GM12878 (cell line): ENCODE data around the gene CENPC. TPM values are rescaled to one million over a fixed set of nuclear protein-coding genes. Genes with fewer than 3 reads are reported as not detected.

ENCODE experiments used
- ATAC-seq: fragments of 200-7000 bp; cut with Tn5 transposase; 3 replicates; pipeline ENCODE4 v1.9.1; 2020; ENCODE audit warnings: mild to moderate bottlenecking, moderate library complexity
- BruUV-seq: library from RNA; stranded (reverse); fragments of 400-500 nt; replicated peaks from 2 replicates; lab custom pipeline; 2021; lab: Mats Ljungman, UMichigan
- CTCF ChIA-PET: fragments of 300-600 bp; sonication (Branson Sonifier 250); formaldehyde crosslinking; extraction: SDS; loops from one replicate; lab custom pipeline; 2021; ENCODE audit warnings: inconsistent platforms; lab: Yijun Ruan, JAX
- POLR2A ChIA-PET: fragments of 350-600 bp; formaldehyde crosslinking; extraction: SDS; loops from one replicate; lab custom pipeline; 2021; ENCODE audit warnings: inconsistent platforms; lab: Charles Lee
- RAD21 ChIA-PET: fragments of 300-600 bp; sonication (Branson Sonifier 250); formaldehyde crosslinking; loops from one replicate; lab custom pipeline; 2023; ENCODE audit warnings: antibody characterized with exemption; ENCODE audit not compliant: unreplicated experiment; lab: Charles Lee
- SMC1A ChIA-PET: fragments of 300-600 bp; sonication (Branson Sonifier 250); formaldehyde crosslinking; loops from one replicate; lab custom pipeline; 2023; ENCODE audit not compliant: unreplicated experiment, uncharacterized antibody; lab: Charles Lee
- DNase-seq: peaks from one replicate; pipeline ENCODE4 v3.0.0-alpha.2; 2011; ENCODE audit warnings: low read depth, low spot score
- FAIRE-seq: peaks from 3 replicates; lab custom pipeline; 2011; peaks lifted over from hg19 to GRCh38; lab: Jason Lieb, UNC
- H2AFZ ChIP-seq: 2 replicates; pipeline ENCODE4 v1.6.0; 2011; ENCODE audit warnings: low read depth, low read length, control low read depth; ENCODE audit not compliant: control insufficient read depth
- H3K27ac ChIP-seq: 2 replicates; pipeline ENCODE4 v1.5.1; 2011; ENCODE audit warnings: control low read depth; ENCODE audit not compliant: control insufficient read depth, insufficient read depth
- H3K27me3 ChIP-seq, 2 experiments: replicated peaks in 1 of 2; 2 replicates each; pipeline versions ENCODE4 v1.6.0 to v1.6.1; 2011; ENCODE audit warnings: low read length in 1 of 2; ENCODE audit not compliant: control insufficient read depth in 2 of 2, insufficient read depth in 2 of 2
- H3K36me3 ChIP-seq, 2 experiments: 2 replicates each; pipeline ENCODE4 v1.5.1; 2011; ENCODE audit warnings: low read length in 1 of 2; ENCODE audit not compliant: control insufficient read depth in 2 of 2, insufficient read depth in 2 of 2
- H3K4me1 ChIP-seq: 2 replicates; pipeline ENCODE4 v1.6.1; 2011; ENCODE audit warnings: mild to moderate bottlenecking, low read length, moderate library complexity, mixed read lengths; ENCODE audit not compliant: control insufficient read depth, insufficient read depth
- H3K4me2 ChIP-seq: 2 replicates; pipeline ENCODE4 v1.6.0; 2011; ENCODE audit warnings: control low read depth; ENCODE audit not compliant: control insufficient read depth, insufficient read depth
- H3K4me3 ChIP-seq: fragments of 200-600 bp; sonication (generic); 2 replicates; pipeline ENCODE4 v1.5.1; 2016
- H3K79me2 ChIP-seq: 2 replicates; pipeline ENCODE4 v1.6.0; 2011; ENCODE audit warnings: low read length; ENCODE audit not compliant: control insufficient read depth, insufficient read depth
- H3K9ac ChIP-seq: 2 replicates; pipeline ENCODE4 v1.8.0; 2011; ENCODE audit warnings: low read length, control low read depth, mixed read lengths; ENCODE audit not compliant: control insufficient read depth, insufficient read depth
- H3K9me3 ChIP-seq: replicated peaks from 3 replicates; pipeline ENCODE4 v1.5.1; 2011; ENCODE audit warnings: mild to moderate bottlenecking, low read length; ENCODE audit not compliant: control insufficient read depth, insufficient read depth
- H4K20me1 ChIP-seq: 2 replicates; pipeline ENCODE4 v1.6.0; 2011; ENCODE audit not compliant: control insufficient read depth, insufficient read depth
- BCL11A ChIP-seq: IDR thresholded peaks from 2 replicates; pipeline ENCODE4 v1.6.1; 2011; ENCODE audit warnings: low read depth, low read length
- CREB1 ChIP-seq: IDR thresholded peaks from 2 replicates; pipeline ENCODE4 v1.6.1; 2012; ENCODE audit warnings: low read depth, mild to moderate bottlenecking, inconsistent platforms
- EGR1 ChIP-seq, 2 experiments: IDR thresholded peaks; 1 replicate in 1 of 2; 2 replicates in 1 of 2; pipeline ENCODE4 v1.6.1; 2011 to 2012; ENCODE audit warnings: low read depth in 2 of 2, low read length in 2 of 2, borderline replicate concordance in 1 of 2, mild to moderate bottlenecking in 1 of 2, moderate library complexity in 1 of 2
- ETV6 ChIP-seq, 2 experiments: fragments of 450-650 bp in 1 of 2; IDR thresholded peaks in 1 of 2; conservative IDR thresholded peaks in 1 of 2; 2 replicates each; pipeline ENCODE4 v1.6.1; 2014; ENCODE audit warnings: antibody characterized with exemption in 1 of 2, borderline replicate concordance in 1 of 2, low read depth in 1 of 2, mild to moderate bottlenecking in 1 of 2, moderate library complexity in 1 of 2
- JUNB ChIP-seq: IDR thresholded peaks from 2 replicates; pipeline ENCODE4 v1.6.1; 2016; ENCODE audit warnings: antibody characterized with exemption, mild to moderate bottlenecking
- KDM1A ChIP-seq: fragments of 200-600 bp; sonication (generic); IDR thresholded peaks from 2 replicates; pipeline ENCODE4 v1.6.1; 2016; ENCODE audit warnings: borderline replicate concordance
- MTA2 ChIP-seq: fragments of 450-650 bp; IDR thresholded peaks from 2 replicates; pipeline ENCODE4 v1.6.1; 2016; ENCODE audit warnings: low read depth, mild to moderate bottlenecking, moderate library complexity
- MYB ChIP-seq: fragments of 150-350 bp; IDR thresholded peaks from 2 replicates; pipeline ENCODE4 v1.6.1; 2014; ENCODE audit warnings: mild to moderate bottlenecking, low read depth, low read length, borderline replicate concordance
- PAX5 ChIP-seq: IDR thresholded peaks from 2 replicates; pipeline ENCODE4 v1.6.1; 2011; ENCODE audit warnings: low read depth, low read length, borderline replicate concordance
- SREBF1 ChIP-seq: IDR thresholded peaks from 2 replicates; pipeline ENCODE4 v1.6.1; 2012; ENCODE audit warnings: mild to moderate bottlenecking, low read length
- STAT1 ChIP-seq: fragments of 450-650 bp; conservative IDR thresholded peaks from 2 replicates; pipeline ENCODE4 v1.6.1; 2014; ENCODE audit warnings: antibody characterized with exemption, mild to moderate bottlenecking
- STAT3 ChIP-seq: IDR thresholded peaks from 2 replicates; pipeline ENCODE4 v1.6.1; 2011; ENCODE audit warnings: low read depth, low read length, improper control_type of control experiment
- TBL1XR1 ChIP-seq: IDR thresholded peaks from 2 replicates; pipeline ENCODE4 v1.6.1; 2012; ENCODE audit warnings: low read depth, low read length, improper control_type of control experiment
- TCF12 ChIP-seq: IDR thresholded peaks from 2 replicates; pipeline ENCODE4 v1.6.1; 2011; ENCODE audit warnings: low read depth, mild to moderate bottlenecking, low read length
- TCF7 ChIP-seq: IDR thresholded peaks from 2 replicates; pipeline ENCODE4 v1.6.1; 2014; ENCODE audit warnings: antibody characterized with exemption, borderline replicate concordance
- in situ Hi-C: fragments of 300-500 bp; cut with MboI; formaldehyde crosslinking; loops from 9 replicates; pipeline ENCODE4 v1.14.3; 2018; ENCODE audit warnings: mixed read lengths
- intact Hi-C: fragments of 100-400 bp; cut with micrococcal nuclease; formaldehyde crosslinking; loops from one replicate; pipeline ENCODE4 v1.14.2; 2022; ENCODE audit not compliant: unreplicated experiment
- polyA plus RNA-seq, 11 experiments: library from polyadenylated mRNA; depleted of rRNA in 4 of 11; unstranded in 6 of 11; stranded (reverse) in 5 of 11; fragments of >200 nt; fragmentation: Nextera tagmentation in 4 of 11; fragmentation: Illumina TruSeq in 1 of 11; extraction: Ambion mirVana in 4 of 11; extraction: Trizol in 1 of 11; gene quantifications; 1 replicate in 1 of 11; 2 replicates in 10 of 11; pipeline versions ENCODE4 v1.2.1 to v1.2.3, GENCODE V29; 2011 to 2016; ENCODE audit warnings: inconsistent platforms in 2 of 11, missing spikeins in 2 of 11, low read depth in 1 of 11
- total RNA-seq, 4 experiments: library from RNA; depleted of rRNA in 3 of 4; stranded (reverse); fragments of >200 nt in 3 of 4; fragmentation: Illumina TruSeq in 1 of 4; extraction: Trizol in 1 of 4; gene quantifications; 2 replicates each; pipeline versions ENCODE4 v1.2.1 to v1.2.3, GENCODE V29; 2013 to 2021
- TF ChIP-seq, protein P1 (sequence below): fragments of 450-650 bp; formaldehyde crosslinking; IDR thresholded peaks from 2 replicates; pipeline ENCODE4 v1.4.0; 2022; ENCODE audit warnings: mild to moderate bottlenecking, moderate library complexity
- TF ChIP-seq, protein P2 (sequence below), 3 experiments: IDR thresholded peaks in 2 of 3; conservative IDR thresholded peaks in 1 of 3; 2 replicates each; pipeline ENCODE4 v1.5.1; 2011; ENCODE audit warnings: low read depth in 3 of 3, low read length in 3 of 3, mild to moderate bottlenecking in 3 of 3, control low read depth in 2 of 3, moderate library complexity in 2 of 3, inconsistent platforms in 1 of 3, mixed read lengths in 1 of 3; ENCODE audit not compliant: control insufficient read depth in 2 of 3, insufficient read depth in 1 of 3; ENCODE audit errors: extremely low read depth in 1 of 3
- TF ChIP-seq, protein P3 (sequence below): fragments of 450-650 bp; IDR thresholded peaks from 2 replicates; pipeline ENCODE4 v1.6.1; 2016; ENCODE audit warnings: mild to moderate bottlenecking

Gene CENPC
- total and polyA plus RNA-seq, 10 of the 15 experiments (the other 5 are each of a cell fraction or from before 2014, with no cell fraction given): 13.1 to 34.9 (median 20.3) TPM

DNA sequence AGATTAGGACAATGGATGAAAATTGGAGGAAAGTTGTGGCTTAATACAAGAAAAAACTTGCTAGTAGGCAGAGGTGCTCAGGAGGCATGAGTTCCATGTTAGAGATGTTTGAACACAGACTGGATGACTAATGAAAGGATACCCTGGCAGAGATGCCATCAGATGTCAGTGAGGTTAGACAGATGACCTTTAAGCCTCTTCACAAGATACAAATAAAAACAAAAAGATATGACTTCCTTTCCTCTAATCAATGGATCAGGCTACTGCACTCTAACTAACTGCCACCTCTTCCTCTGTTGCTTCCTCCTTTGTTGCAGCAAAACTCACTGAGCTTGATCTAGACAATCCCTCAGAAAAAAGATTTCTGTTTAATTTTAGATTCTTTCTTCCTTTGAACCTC, 27.9 kb upstream of the CENPC start:
- Histone ChIP-seq H3K9ac (no peak overlapping the region), H3K4me3 (no peak overlapping the region), H3K27me3 (no peaks in the 10 kb centered on the region), H3K9me3 (no peaks in the 10 kb centered on the region; the same call in 2 of the 3 replicates), H4K20me1 (no peaks in the 10 kb centered on the region), H3K4me2 (no peak overlapping the region), H3K79me2 (no peaks in the 10 kb centered on the region), H3K36me3 (no peaks in the 10 kb centered on the region), H3K27ac (no peak overlapping the region), H2AFZ (no peak overlapping the region), H3K4me1 (peaks cover 19% of the 10 kb centered on the region)
- FAIRE-seq: no peak
- in situ Hi-C loops (no loop called here), intact Hi-C loops (no loop called here)
- no peak for ATAC-seq
- DNase-seq: no peak
- ChIA-PET POLR2A (no interaction called here), CTCF (interaction anchor here (1.2 kb wide), 1 partner anchor 10 kb away, joined by 4 read pairs; no protein-coding TSS in a partner anchor), RAD21 (no interaction called here), SMC1A (interaction anchor here (0.8 to 7.5 kb wide), 5 partner anchors 9 to 174 kb away, joined by 3 to 51 read pairs (median 3); partner anchors contain the start of gene STAP1)
- TF ChIP-seq CREB1 (no peak), MYB (no peak), TCF12 (no peak), PAX5 (no peak), STAT3 (no peak), BCL11A (no peak), KDM1A (no peak), ETV6 (conservative IDR thresholded peaks at IDR 0.05 in 1 of 2, IDR thresholded peaks at IDR 0.05 in 1 of 2; ENCODE audit: borderline replicate concordance in 1 of 2, low read depth in 1 of 2) (no peak), STAT1 (no peak), MTA2 (no peak), TBL1XR1 (no peak), JUNB (no peak), EGR1 (IDR thresholded peaks at IDR 0.05; ENCODE audit: borderline replicate concordance in 1 of 2, low read depth in 2 of 2, low read length in 2 of 2) (no peak), SREBF1 (no peak), TCF7 (no peak)
- TF ChIP-seq, protein P1, sequence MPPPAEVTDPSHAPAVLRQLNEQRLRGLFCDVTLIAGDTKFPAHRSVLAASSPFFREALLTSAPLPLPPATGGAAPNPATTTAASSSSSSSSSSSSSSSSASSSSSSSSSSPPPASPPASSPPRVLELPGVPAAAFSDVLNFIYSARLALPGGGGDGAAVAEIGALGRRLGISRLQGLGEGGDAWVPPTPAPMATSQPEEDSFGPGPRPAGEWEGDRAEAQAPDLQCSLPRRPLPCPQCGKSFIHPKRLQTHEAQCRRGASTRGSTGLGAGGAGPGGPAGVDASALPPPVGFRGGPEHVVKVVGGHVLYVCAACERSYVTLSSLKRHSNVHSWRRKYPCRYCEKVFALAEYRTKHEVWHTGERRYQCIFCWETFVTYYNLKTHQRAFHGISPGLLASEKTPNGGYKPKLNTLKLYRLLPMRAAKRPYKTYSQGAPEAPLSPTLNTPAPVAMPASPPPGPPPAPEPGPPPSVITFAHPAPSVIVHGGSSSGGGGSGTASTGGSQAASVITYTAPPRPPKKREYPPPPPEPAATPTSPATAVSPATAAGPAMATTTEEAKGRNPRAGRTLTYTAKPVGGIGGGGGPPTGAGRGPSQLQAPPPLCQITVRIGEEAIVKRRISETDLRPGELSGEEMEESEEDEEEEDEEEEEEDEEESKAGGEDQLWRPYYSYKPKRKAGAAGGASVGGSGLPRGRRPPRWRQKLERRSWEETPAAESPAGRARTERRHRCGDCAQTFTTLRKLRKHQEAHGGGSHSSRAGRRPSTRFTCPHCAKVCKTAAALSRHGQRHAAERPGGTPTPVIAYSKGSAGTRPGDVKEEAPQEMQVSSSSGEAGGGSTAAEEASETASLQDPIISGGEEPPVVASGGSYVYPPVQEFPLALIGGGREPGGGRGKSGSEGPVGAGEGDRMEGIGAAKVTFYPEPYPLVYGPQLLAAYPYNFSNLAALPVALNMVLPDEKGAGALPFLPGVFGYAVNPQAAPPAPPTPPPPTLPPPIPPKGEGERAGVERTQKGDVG: no peak
- TF ChIP-seq, protein P2, sequence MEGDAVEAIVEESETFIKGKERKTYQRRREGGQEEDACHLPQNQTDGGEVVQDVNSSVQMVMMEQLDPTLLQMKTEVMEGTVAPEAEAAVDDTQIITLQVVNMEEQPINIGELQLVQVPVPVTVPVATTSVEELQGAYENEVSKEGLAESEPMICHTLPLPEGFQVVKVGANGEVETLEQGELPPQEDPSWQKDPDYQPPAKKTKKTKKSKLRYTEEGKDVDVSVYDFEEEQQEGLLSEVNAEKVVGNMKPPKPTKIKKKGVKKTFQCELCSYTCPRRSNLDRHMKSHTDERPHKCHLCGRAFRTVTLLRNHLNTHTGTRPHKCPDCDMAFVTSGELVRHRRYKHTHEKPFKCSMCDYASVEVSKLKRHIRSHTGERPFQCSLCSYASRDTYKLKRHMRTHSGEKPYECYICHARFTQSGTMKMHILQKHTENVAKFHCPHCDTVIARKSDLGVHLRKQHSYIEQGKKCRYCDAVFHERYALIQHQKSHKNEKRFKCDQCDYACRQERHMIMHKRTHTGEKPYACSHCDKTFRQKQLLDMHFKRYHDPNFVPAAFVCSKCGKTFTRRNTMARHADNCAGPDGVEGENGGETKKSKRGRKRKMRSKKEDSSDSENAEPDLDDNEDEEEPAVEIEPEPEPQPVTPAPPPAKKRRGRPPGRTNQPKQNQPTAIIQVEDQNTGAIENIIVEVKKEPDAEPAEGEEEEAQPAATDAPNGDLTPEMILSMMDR (IDR thresholded peaks at IDR 0.05 in 2 of 3, conservative IDR thresholded peaks at IDR 0.05 in 1 of 3; ENCODE audit: control insufficient read depth in 2 of 3, extremely low read depth in 1 of 3, insufficient read depth in 1 of 3, low read depth in 3 of 3, low read length in 3 of 3): no peak
- TF ChIP-seq, protein P3, sequence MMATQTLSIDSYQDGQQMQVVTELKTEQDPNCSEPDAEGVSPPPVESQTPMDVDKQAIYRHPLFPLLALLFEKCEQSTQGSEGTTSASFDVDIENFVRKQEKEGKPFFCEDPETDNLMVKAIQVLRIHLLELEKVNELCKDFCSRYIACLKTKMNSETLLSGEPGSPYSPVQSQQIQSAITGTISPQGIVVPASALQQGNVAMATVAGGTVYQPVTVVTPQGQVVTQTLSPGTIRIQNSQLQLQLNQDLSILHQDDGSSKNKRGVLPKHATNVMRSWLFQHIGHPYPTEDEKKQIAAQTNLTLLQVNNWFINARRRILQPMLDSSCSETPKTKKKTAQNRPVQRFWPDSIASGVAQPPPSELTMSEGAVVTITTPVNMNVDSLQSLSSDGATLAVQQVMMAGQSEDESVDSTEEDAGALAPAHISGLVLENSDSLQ: no peak
- BruUV-seq: no TSS peak
